GM21737 (cell line): ENCODE data around the gene S100B.

Experiments used
- ATAC-seq: cut with Tn5 transposase; IDR thresholded peaks from one replicate; pipeline ENCODE4 v1.9.1; 2021; ENCODE audit warnings: mild to moderate bottlenecking, moderate library complexity; ENCODE audit not compliant: unreplicated experiment

Gene S100B

GRCh38 chr21:46562964-46563607 is 41.8 kb downstream of the S100B start:
- no peak for ATAC-seq

- ATAC-seq, result no peak
Measured at GRCh38 chr21:46562472-46562871, 42.4 kb downstream of the S100B start.

GRCh38 chr21:46561445-46562090 is 43.3 kb downstream of the S100B start:
- no peak for ATAC-seq

- no peak for ATAC-seq
Measured at GRCh38 chr21:46560568-46561444, 44.1 kb downstream of the S100B start.

GRCh38 chr21:46559291-46559983 is 45.4 kb downstream of the S100B start:
- ATAC-seq, result no peak

- ATAC-seq, result no peak
Measured at GRCh38 chr21:46557919-46558392, 46.9 kb downstream of the S100B start.

GRCh38 chr21:46557469-46557868 is 47.4 kb downstream of the S100B start:
- no peak for ATAC-seq

GRCh38 chr21:46556802-46557201 is 48.1 kb downstream of the S100B start:
- no peak for ATAC-seq

GRCh38 chr21:46555678-46556077 is 49.2 kb downstream of the S100B start:
- ATAC-seq, result no peak

- no peak for ATAC-seq
Measured at GRCh38 chr21:46555225-46555617, 49.7 kb downstream of the S100B start.

- no peak for ATAC-seq
Measured at GRCh38 chr21:46554431-46555224, 50.3 kb downstream of the S100B start.

- ATAC-seq, result no peak
Measured at GRCh38 chr21:46553993-46554392, 50.9 kb downstream of the S100B start.

GRCh38 chr21:46552865-46553379 is 52.0 kb downstream of the S100B start:
- ATAC-seq, result no peak

GRCh38 chr21:46552274-46552673 is 52.6 kb downstream of the S100B start:
- no peak for ATAC-seq

- ATAC-seq, result no peak
Measured at GRCh38 chr21:46551636-46552241, 53.1 kb downstream of the S100B start.

GRCh38 chr21:46550116-46550941 is 54.6 kb downstream of the S100B start:
- no peak for ATAC-seq

- no peak for ATAC-seq
Measured at GRCh38 chr21:46549650-46550049, 55.2 kb downstream of the S100B start.
